GM23338 (cell line): ENCODE data around the gene RAB9B. TPM values are rescaled to one million over a fixed set of nuclear protein-coding genes. Genes with fewer than 3 reads are reported as not detected.

Experiments
- ATAC-seq: fragments of 200-7000 bp; cut with Tn5 transposase; 3 replicates; pipeline ENCODE4 v1.9.1; 2020
- DNase-seq: peaks from one replicate; pipeline ENCODE4 v3.0.0-alpha.2; 2015; ENCODE audit warnings: low spot score
- H2AFZ ChIP-seq: fragments of 200-600 bp; sonication (generic); 2 replicates; pipeline ENCODE4 v1.8.0; 2016; ENCODE audit warnings: antibody characterized with exemption, mild to moderate bottlenecking, moderate library complexity
- H3F3A ChIP-seq: fragments of 200-600 bp; sonication (generic); replicated peaks from 2 replicates; pipeline ENCODE4 v1.8.0; 2017; ENCODE audit warnings: antibody characterized with exemption, mixed run types, low read depth
- H3K27ac ChIP-seq: fragments of 200-600 bp; sonication (generic); 2 replicates; pipeline ENCODE4 v1.6.1; 2016; ENCODE audit warnings: low read depth
- H3K27me3 ChIP-seq: fragments of 200-600 bp; sonication (generic); 2 replicates; pipeline ENCODE4 v1.8.0; 2016; ENCODE audit warnings: mild to moderate bottlenecking, mixed run types, moderate library complexity; ENCODE audit not compliant: insufficient read depth
- H3K36me3 ChIP-seq: fragments of 200-600 bp; sonication (generic); 2 replicates; pipeline ENCODE4 v1.8.0; 2016; ENCODE audit warnings: mild to moderate bottlenecking; ENCODE audit not compliant: insufficient read depth
- H3K4me1 ChIP-seq: fragments of 200-600 bp; sonication (generic); 2 replicates; pipeline ENCODE4 v1.8.0; 2016; ENCODE audit warnings: mild to moderate bottlenecking, moderate library complexity; ENCODE audit not compliant: insufficient read depth
- H3K4me2 ChIP-seq: fragments of 200-600 bp; sonication (generic); 2 replicates; pipeline ENCODE4 v1.7.1; 2017; ENCODE audit warnings: mixed run types
- H3K4me3 ChIP-seq: fragments of 200-600 bp; sonication (generic); 2 replicates; pipeline ENCODE4 v1.6.1; 2016; ENCODE audit warnings: mixed run types
- H3K79me2 ChIP-seq: fragments of 200-600 bp; sonication (generic); replicated peaks from 2 replicates; pipeline ENCODE4 v1.8.0; 2017; ENCODE audit warnings: mild to moderate bottlenecking; ENCODE audit not compliant: insufficient read depth
- H3K9me2 ChIP-seq: fragments of 200-600 bp; sonication (generic); 2 replicates; pipeline ENCODE4 v1.8.0; 2017; ENCODE audit not compliant: insufficient read depth
- H4K20me1 ChIP-seq: fragments of 200-600 bp; sonication (generic); replicated peaks from 2 replicates; pipeline ENCODE4 v1.8.0; 2017; ENCODE audit warnings: mild to moderate bottlenecking; ENCODE audit not compliant: insufficient read depth
- H3K27ac Mint-ChIP-seq: 2 replicates; pipeline ENCODE4 v1.8.0; 2020; ENCODE audit warnings: inconsistent platforms, mild to moderate bottlenecking, moderate library complexity, mixed read lengths
- H3K27me3 Mint-ChIP-seq: 3 replicates; pipeline ENCODE4 v1.8.0; 2022; ENCODE audit warnings: low read depth, mild to moderate bottlenecking, moderate library complexity, mixed read lengths, inconsistent platforms; ENCODE audit not compliant: insufficient read depth, poor library complexity
- H3K36me3 Mint-ChIP-seq: 3 replicates; pipeline ENCODE4 v1.8.0; 2021; ENCODE audit warnings: low read depth, mild to moderate bottlenecking, inconsistent platforms, moderate library complexity, mixed read lengths
- H3K4me1 Mint-ChIP-seq: 3 replicates; pipeline ENCODE4 v1.8.0; 2020; ENCODE audit warnings: mild to moderate bottlenecking, inconsistent platforms, mixed read lengths
- H3K4me3 Mint-ChIP-seq: 3 replicates; pipeline ENCODE4 v1.8.0; 2021; ENCODE audit warnings: moderate library complexity, mild to moderate bottlenecking, inconsistent platforms, mixed read lengths
- H3K9me3 Mint-ChIP-seq: 3 replicates; pipeline ENCODE4 v1.8.0; 2020; ENCODE audit warnings: moderate library complexity, mild to moderate bottlenecking, inconsistent platforms, mixed read lengths
- CREB1 ChIP-seq: fragments of 250-450 bp; sonication (Bioruptor Pico); IDR thresholded peaks from 2 replicates; pipeline ENCODE4 v1.5.0; 2020; ENCODE audit warnings: low read depth, mild to moderate bottlenecking, moderate library complexity
- EZH2 ChIP-seq: fragments of 200-600 bp; sonication (generic); IDR thresholded peaks from one replicate; pipeline ENCODE4 v1.8.0; 2017; ENCODE audit warnings: antibody characterized with exemption, mild to moderate bottlenecking, low read depth; ENCODE audit not compliant: unreplicated experiment
- EZH2phosphoT487 ChIP-seq: fragments of 200-600 bp; sonication (generic); IDR thresholded peaks from one replicate; pipeline ENCODE4 v1.8.1; 2018; ENCODE audit warnings: antibody characterized with exemption; ENCODE audit not compliant: unreplicated experiment
- JUNB ChIP-seq: IDR thresholded peaks from one replicate; pipeline ENCODE4 v1.6.1; 2016; ENCODE audit warnings: antibody characterized with exemption; ENCODE audit not compliant: unreplicated experiment
- NANOG ChIP-seq: IDR thresholded peaks from 2 replicates; pipeline ENCODE4 v1.6.1; 2016; ENCODE audit warnings: antibody characterized with exemption, borderline replicate concordance
- ZNF114 ChIP-seq: fragments of 250-450 bp; sonication (Bioruptor Pico); IDR thresholded peaks from 2 replicates; pipeline ENCODE4 v1.5.0; 2020; ENCODE audit warnings: mild to moderate bottlenecking, moderate library complexity
- ZNF331 ChIP-seq: fragments of 250-450 bp; sonication (Bioruptor Pico); IDR thresholded peaks from 2 replicates; pipeline ENCODE4 v1.5.0; 2020; ENCODE audit warnings: low read depth, mild to moderate bottlenecking, moderate library complexity
- polyA plus RNA-seq: library from polyadenylated mRNA; unstranded; fragments of >200 nt; fragmentation: Nextera tagmentation; extraction: Ambion mirVana; gene quantifications from 2 replicates; pipeline ENCODE4 v1.2.1, GENCODE V29; 2016
- total RNA-seq: library from RNA; depleted of rRNA; stranded (reverse); fragments of >200 nt; shearing (Covaris generic); gene quantifications from 2 replicates; pipeline ENCODE4 v1.2.3, GENCODE V29; 2014
- TF ChIP-seq, protein P1 (sequence below): fragments of 250-450 bp; sonication (Bioruptor Pico); IDR thresholded peaks from 2 replicates; pipeline ENCODE4 v1.5.0; 2020; ENCODE audit warnings: mild to moderate bottlenecking, moderate library complexity
- TF ChIP-seq, protein P2 (sequence below): IDR thresholded peaks from 2 replicates; pipeline ENCODE4 v1.6.1; 2016; ENCODE audit warnings: antibody characterized with exemption
- TF ChIP-seq, protein P3 (sequence below): IDR thresholded peaks from one replicate; pipeline ENCODE4 v1.6.1; 2018; ENCODE audit warnings: antibody characterized with exemption; ENCODE audit not compliant: unreplicated experiment

RAB9B gene
- total and polyA plus RNA-seq, 2 experiments from 2014 or later: 0.24 to 0.28 TPM

DNA sequence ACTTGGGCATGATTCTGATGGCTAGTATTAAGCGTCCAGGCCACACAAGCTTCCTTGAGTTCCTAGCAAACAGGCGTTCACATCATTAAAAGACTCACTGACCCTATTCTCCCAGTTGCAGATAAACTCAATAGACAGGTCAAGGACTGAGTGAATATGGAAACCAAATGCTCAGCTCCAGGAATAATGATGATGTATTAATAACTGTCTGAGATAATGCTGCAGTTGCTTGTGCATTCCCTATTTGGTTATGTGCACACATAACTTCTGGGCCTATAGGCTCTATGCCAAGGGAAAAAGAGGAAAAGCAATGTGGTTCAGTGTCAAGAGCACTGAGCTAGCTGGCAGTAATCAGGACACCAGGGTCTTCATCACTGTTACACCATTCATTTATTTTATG, 3.5 kb downstream of the RAB9B start:
- ATAC-seq (no peak), DNase-seq (no peak)
- no peak overlapping the region for H3K27ac Mint-ChIP-seq
- Histone ChIP-seq H3K36me3 (no peaks in the 10 kb centered on the region), H4K20me1 (no peaks in the 10 kb centered on the region), H3K27ac (no peak overlapping the region), H3F3A (no peaks in the 10 kb centered on the region), H3K4me1 (no peaks in the 10 kb centered on the region), H3K9me2 (no peaks in the 10 kb centered on the region), H3K79me2 (no peaks in the 10 kb centered on the region), H3K4me2 (no peak overlapping the region), H2AFZ (no peak overlapping the region), H3K4me3 (no peak overlapping the region), H3K27me3 (peaks cover 18% of the 10 kb centered on the region; the same call in 1 of the 2 replicates)
- H3K4me1 Mint-ChIP-seq: peaks cover 3% of the 10 kb centered on the region
- H3K27me3 Mint-ChIP-seq: peaks cover 13% of the 10 kb centered on the region
- TF ChIP-seq EZH2: no peak
- no peak for TF ChIP-seq JUNB
- no peak for TF ChIP-seq ZNF114 (CRISPR knock-in tag)
- TF ChIP-seq, protein P1, sequence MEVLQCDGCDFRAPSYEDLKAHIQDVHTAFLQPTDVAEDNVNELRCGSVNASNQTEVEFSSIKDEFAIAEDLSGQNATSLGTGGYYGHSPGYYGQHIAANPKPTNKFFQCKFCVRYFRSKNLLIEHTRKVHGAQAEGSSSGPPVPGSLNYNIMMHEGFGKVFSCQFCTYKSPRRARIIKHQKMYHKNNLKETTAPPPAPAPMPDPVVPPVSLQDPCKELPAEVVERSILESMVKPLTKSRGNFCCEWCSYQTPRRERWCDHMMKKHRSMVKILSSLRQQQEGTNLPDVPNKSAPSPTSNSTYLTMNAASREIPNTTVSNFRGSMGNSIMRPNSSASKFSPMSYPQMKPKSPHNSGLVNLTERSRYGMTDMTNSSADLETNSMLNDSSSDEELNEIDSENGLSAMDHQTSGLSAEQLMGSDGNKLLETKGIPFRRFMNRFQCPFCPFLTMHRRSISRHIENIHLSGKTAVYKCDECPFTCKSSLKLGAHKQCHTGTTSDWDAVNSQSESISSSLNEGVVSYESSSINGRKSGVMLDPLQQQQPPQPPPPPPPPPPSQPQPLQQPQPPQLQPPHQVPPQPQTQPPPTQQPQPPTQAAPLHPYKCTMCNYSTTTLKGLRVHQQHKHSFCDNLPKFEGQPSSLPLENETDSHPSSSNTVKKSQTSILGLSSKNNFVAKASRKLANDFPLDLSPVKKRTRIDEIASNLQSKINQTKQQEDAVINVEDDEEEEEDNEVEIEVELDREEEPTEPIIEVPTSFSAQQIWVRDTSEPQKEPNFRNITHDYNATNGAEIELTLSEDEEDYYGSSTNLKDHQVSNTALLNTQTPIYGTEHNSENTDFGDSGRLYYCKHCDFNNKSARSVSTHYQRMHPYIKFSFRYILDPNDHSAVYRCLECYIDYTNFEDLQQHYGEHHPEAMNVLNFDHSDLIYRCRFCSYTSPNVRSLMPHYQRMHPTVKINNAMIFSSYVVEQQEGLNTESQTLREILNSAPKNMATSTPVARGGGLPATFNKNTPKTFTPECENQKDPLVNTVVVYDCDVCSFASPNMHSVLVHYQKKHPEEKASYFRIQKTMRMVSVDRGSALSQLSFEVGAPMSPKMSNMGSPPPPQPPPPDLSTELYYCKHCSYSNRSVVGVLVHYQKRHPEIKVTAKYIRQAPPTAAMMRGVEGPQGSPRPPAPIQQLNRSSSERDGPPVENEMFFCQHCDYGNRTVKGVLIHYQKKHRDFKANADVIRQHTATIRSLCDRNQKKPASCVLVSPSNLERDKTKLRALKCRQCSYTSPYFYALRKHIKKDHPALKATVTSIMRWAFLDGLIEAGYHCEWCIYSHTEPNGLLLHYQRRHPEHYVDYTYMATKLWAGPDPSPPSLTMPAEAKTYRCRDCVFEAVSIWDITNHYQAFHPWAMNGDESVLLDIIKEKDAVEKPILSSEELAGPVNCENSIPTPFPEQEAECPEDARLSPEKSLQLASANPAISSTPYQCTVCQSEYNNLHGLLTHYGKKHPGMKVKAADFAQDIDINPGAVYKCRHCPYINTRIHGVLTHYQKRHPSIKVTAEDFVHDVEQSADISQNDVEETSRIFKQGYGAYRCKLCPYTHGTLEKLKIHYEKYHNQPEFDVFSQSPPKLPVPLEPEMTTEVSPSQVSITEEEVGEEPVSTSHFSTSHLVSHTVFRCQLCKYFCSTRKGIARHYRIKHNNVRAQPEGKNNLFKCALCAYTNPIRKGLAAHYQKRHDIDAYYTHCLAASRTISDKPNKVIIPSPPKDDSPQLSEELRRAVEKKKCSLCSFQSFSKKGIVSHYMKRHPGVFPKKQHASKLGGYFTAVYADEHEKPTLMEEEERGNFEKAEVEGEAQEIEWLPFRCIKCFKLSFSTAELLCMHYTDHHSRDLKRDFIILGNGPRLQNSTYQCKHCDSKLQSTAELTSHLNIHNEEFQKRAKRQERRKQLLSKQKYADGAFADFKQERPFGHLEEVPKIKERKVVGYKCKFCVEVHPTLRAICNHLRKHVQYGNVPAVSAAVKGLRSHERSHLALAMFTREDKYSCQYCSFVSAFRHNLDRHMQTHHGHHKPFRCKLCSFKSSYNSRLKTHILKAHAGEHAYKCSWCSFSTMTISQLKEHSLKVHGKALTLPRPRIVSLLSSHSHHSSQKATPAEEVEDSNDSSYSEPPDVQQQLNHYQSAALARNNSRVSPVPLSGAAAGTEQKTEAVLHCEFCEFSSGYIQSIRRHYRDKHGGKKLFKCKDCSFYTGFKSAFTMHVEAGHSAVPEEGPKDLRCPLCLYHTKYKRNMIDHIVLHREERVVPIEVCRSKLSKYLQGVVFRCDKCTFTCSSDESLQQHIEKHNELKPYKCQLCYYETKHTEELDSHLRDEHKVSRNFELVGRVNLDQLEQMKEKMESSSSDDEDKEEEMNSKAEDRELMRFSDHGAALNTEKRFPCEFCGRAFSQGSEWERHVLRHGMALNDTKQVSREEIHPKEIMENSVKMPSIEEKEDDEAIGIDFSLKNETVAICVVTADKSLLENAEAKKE (CRISPR knock-in tag): no peak
- no peak for TF ChIP-seq EZH2phosphoT487
- TF ChIP-seq CREB1 (CRISPR knock-in tag): no peak
- TF ChIP-seq, protein P2, sequence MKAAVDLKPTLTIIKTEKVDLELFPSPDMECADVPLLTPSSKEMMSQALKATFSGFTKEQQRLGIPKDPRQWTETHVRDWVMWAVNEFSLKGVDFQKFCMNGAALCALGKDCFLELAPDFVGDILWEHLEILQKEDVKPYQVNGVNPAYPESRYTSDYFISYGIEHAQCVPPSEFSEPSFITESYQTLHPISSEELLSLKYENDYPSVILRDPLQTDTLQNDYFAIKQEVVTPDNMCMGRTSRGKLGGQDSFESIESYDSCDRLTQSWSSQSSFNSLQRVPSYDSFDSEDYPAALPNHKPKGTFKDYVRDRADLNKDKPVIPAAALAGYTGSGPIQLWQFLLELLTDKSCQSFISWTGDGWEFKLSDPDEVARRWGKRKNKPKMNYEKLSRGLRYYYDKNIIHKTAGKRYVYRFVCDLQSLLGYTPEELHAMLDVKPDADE: no peak
- no peak for TF ChIP-seq ZNF331 (CRISPR knock-in tag)
- TF ChIP-seq NANOG: no peak
- TF ChIP-seq, protein P3, sequence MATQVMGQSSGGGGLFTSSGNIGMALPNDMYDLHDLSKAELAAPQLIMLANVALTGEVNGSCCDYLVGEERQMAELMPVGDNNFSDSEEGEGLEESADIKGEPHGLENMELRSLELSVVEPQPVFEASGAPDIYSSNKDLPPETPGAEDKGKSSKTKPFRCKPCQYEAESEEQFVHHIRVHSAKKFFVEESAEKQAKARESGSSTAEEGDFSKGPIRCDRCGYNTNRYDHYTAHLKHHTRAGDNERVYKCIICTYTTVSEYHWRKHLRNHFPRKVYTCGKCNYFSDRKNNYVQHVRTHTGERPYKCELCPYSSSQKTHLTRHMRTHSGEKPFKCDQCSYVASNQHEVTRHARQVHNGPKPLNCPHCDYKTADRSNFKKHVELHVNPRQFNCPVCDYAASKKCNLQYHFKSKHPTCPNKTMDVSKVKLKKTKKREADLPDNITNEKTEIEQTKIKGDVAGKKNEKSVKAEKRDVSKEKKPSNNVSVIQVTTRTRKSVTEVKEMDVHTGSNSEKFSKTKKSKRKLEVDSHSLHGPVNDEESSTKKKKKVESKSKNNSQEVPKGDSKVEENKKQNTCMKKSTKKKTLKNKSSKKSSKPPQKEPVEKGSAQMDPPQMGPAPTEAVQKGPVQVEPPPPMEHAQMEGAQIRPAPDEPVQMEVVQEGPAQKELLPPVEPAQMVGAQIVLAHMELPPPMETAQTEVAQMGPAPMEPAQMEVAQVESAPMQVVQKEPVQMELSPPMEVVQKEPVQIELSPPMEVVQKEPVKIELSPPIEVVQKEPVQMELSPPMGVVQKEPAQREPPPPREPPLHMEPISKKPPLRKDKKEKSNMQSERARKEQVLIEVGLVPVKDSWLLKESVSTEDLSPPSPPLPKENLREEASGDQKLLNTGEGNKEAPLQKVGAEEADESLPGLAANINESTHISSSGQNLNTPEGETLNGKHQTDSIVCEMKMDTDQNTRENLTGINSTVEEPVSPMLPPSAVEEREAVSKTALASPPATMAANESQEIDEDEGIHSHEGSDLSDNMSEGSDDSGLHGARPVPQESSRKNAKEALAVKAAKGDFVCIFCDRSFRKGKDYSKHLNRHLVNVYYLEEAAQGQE: no peak
- peaks cover 3% of the 10 kb centered on the region; the same call in 1 of the 3 replicates for H3K36me3 Mint-ChIP-seq
- H3K4me3 Mint-ChIP-seq: no peak overlapping the region
- H3K9me3 Mint-ChIP-seq: no peaks in the 10 kb centered on the region
